HS-5 (cell line): ENCODE results near the gene STYXL1.

Source experiments
- DNase-seq: peaks from one replicate; pipeline ENCODE4 v3.0.0-alpha.2; 2012; ENCODE audit warnings: low read depth

Gene STYXL1

DNA sequence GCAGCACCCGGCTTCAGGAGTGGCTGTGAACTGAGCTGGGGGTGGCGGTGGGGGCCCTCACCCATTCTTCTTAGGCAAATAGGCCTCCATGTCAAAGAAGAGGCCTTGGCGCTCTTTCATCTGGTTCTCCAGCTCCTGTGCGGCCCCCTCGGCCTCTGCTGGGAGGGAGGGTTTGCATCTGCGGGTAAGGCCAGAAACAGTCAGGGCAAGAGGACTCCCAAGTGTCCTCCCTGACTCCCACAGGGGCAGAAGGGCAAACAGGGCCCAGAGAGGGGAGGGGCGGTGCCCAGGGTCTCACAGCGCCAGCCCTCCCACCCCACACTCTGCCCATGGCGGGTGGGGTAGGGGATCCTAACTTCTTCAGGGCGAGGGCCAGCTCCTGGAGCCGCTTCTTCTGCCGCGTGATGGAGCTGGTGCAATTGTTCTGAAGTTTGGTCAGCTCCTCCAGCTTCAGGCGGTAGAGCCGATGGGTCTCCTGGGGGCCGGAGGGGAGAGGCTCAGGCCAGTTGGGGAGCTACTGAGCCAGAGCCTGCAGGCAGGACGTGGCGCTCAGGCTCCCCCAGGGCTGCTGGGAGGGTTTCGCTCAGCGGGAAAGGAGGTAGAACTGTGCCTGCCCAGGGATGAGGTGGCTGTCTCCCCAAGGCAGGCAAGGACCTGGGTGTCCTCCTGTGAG is 55.6 kb downstream of the STYXL1 start:
- DNase-seq, result no peak

DNA sequence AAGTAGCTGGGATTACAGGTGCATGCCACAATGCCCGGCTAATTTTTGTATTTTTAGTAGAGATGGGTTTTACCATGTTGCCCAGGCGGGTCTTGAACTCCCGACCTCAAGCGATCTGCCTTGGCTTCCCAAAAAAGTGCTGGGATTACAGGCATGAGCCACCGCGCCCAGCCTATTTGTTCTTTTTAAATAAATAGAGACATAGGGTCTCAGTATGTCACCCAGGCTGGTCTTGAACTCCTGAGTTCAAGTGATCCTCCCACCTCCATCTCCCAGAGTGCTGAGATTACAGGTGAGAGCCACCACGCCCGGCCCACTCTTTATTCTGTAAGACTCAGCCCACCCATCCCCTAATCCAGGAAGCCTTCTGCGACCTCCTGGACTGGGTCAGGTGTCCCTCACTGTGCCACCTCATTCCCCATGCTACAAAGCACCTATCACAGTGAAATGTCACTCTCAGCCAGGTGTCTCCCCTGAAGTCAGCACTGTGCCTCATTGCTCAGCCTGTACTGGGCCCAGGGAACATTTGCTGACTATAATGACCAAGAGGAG is 56.2 kb downstream of the STYXL1 start:
- no peak for DNase-seq

DNA sequence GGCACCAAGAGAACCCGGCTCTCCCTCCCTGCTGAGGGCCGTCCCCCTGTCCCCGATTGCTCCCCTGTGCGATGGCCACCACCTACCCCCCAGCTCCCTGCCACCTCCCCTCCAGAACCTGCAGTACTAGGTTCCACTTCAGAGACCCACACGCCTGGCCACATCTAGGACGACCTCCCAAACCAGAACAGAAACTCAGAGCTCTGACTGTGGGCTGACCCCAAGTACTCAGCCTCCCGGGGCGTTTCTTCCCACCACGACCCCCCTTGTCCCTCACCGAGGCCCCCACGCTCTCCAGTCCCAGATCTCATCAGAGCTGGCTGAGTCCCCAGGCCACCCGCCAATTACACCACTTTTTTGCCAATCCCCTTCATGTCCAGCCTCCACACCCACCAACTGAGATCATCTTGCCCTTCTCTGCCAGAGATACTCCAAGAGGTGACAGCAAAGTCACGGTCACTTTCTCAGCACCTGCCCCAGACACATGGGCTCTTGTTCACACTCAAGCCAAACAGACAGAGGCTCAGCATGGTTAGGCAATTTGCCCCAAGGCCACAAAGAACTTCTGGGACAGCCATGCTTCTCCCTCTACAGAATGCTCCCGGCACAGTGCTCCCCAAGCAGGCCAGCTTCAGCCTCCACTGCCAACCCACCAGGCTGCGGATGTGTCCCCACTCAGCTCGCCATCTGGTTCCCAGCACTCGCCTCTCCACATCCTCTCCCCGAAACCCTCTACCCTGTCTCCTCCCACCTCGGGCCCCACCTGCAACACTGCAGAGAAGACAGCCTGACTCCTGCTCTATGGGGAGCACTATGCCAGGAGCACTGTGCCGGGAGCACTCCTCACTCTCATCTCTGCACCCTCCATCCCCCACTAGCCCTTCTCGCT is 58.1 kb downstream of the STYXL1 start:
- DNase-seq, result no peak

DNA sequence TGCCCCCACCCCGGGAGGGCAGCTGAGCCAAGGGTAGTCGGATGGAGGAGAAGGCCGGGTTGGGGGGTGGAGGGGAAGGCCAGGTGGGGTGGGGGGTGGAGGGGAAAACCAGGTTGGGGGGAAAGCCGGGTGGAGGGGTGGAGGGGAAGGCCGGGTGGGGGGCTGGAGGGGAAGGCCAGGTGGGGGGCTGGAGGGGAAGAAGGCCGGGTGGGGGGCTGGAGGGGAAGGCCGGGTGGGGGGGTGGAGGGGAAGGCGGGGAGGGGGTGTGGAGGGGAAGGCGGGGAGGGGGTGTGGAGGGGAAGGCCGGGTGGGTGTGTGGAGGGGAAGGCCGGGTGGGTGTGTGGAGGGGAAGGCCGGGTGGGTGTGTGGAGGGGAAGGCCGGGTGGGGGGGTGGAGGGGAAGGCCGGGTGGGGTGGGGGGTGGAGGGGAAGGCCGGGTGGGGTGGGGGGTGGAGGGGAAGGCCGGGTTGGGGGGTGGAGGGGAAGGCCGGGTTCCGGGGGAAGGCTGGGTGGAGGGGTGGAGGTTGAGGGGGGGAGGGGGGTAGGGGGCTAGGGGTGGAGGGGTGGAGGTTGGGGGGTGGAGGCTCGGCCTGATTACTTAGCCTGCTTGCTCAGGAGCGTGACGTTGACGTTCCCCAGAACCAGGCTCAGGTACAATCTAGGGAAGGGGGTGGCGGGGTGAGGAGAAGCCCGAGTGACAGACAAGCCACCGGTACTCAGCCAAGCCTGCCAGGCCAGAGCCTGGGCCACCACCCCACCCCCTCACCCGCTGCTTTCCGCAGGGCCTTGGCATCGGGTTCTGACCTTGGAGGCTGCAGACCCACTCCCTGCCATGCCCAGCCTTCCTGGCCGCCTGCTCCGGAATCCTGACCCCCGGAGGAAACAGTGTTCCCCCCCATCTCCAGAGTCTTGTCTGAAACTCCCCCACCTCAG is 59.0 kb downstream of the STYXL1 start:
- DNase-seq, result no peak

DNA sequence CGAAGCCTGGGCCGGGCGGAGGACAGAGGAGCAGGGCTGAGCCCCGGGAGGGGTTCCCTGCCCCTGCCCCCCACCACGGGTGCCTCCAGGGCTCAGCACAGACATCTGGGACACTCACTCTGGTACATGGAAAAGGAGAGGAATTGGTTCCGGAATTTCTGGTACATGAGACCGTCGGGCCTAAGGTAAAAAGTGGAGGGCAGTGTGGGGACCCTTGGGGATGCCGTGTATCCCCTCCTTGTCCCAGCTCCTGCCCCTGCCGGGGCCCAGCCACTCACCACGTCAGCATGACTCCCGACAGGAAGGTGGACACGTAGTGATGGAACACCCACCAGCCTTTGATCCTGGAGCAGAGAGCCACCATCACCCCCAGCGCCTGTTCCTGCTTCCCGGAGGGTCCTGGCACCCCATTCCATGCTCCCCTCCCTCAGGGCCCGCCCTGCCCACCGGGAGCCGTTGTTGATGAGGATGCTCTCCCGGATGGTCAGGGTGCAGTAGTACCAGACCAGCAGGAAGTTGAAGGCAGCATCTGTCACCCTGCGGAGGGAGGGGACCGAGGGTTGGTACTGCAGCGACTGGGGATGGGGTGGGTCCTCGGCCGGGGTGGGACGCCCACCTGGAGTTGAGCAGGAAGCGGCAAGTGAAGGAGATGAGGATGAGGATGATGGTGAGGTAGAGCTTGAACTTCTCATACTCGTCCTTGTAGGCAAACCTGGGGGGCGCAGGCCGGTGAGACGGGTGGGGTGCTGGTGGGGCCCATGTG is 59.8 kb downstream of the STYXL1 start:
- DNase-seq, result no peak

DNA sequence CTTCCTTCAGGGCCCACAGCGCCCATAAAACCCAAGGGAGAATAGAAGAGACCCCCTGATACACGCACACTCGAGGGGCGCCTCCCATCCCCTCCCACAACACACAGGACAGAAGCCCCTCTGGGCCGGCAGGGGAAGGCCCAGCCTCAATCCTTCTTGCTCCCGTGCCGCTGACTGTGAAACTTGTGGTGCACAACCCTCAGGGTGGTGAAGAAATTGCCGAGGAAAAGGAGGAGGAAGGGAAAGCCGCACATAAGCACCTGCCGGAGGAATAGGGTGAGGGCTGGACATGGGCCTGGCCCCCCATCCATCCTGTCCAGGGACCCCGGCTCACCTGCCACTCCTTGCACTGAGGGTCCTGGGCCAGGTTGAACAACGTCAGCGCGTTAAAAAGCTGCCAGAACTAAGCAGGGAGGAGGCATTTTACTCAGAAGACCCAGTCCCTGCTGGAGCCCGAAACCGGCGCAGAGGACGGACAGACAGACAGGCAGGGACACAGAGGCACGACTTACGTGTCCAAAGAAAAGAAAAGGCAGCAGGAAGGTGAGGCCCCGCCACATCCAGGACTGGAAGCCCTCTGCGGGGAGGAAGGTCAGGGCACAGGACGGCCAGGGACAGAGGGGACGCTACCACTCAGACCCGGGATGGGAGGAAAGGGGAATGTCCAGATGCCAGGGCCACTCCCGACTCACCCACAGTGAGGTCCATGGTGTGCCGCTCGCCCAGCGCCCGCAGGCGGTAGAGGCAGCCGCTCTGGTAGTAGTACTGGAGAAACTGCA is 60.6 kb downstream of the STYXL1 start:
- DNase-seq, result no peak

DNA sequence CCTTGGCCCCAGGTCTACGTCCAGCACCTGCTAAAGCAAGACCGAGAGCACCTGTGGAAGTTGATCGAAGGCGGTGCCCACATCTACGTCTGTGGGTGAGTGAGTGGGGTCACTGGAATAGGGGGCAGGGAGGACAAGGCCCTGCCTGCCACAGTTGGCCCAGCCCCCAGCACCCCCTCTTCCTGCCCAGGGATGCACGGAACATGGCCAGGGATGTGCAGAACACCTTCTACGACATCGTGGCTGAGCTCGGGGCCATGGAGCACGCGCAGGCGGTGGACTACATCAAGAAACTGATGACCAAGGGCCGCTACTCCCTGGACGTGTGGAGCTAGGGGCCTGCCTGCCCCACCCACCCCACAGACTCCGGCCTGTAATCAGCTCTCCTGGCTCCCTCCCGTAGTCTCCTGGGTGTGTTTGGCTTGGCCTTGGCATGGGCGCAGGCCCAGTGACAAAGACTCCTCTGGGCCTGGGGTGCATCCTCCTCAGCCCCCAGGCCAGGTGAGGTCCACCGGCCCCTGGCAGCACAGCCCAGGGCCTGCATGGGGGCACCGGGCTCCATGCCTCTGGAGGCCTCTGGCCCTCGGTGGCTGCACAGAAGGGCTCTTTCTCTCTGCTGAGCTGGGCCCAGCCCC is 61.5 kb downstream of the STYXL1 start:
- no peak for DNase-seq

DNA sequence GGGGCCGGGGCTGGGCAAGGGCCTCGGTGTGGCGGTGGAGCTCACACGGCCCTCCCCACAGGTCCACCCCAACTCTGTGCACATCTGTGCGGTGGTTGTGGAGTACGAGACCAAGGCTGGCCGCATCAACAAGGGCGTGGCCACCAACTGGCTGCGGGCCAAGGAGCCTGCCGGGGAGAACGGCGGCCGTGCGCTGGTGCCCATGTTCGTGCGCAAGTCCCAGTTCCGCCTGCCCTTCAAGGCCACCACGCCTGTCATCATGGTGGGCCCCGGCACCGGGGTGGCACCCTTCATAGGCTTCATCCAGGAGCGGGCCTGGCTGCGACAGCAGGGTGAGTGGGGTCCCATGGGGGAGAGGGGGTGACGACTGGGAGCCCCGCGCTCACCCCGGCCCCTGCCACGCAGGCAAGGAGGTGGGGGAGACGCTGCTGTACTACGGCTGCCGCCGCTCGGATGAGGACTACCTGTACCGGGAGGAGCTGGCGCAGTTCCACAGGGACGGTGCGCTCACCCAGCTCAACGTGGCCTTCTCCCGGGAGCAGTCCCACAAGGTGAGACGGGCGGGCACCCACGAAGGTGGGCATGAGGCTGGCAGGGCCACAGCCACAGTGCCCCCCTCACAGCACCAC is 62.2 kb downstream of the STYXL1 start:
- no peak for DNase-seq

DNA sequence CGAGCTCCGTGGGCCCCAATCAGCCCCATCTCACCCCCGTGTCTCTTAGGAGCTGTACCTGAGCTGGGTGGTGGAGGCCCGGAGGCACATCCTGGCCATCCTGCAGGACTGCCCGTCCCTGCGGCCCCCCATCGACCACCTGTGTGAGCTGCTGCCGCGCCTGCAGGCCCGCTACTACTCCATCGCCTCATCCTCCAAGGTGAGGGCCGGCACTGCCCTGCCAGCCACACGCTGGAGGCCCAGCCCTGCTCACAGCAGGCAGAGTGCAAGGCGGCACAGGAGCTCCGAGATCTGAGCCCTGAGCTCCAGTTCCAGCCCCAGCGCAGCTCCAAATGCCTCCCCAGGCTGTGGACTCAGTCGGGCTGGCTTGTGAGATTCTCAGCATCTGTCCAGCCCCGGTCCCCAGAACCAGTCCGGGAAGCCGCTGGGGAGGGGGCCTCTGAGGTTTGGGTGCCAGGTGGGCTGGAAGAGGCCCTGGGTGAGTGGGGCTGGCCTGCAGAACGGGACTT is 62.7 kb downstream of the STYXL1 start:
- no peak for DNase-seq

DNA sequence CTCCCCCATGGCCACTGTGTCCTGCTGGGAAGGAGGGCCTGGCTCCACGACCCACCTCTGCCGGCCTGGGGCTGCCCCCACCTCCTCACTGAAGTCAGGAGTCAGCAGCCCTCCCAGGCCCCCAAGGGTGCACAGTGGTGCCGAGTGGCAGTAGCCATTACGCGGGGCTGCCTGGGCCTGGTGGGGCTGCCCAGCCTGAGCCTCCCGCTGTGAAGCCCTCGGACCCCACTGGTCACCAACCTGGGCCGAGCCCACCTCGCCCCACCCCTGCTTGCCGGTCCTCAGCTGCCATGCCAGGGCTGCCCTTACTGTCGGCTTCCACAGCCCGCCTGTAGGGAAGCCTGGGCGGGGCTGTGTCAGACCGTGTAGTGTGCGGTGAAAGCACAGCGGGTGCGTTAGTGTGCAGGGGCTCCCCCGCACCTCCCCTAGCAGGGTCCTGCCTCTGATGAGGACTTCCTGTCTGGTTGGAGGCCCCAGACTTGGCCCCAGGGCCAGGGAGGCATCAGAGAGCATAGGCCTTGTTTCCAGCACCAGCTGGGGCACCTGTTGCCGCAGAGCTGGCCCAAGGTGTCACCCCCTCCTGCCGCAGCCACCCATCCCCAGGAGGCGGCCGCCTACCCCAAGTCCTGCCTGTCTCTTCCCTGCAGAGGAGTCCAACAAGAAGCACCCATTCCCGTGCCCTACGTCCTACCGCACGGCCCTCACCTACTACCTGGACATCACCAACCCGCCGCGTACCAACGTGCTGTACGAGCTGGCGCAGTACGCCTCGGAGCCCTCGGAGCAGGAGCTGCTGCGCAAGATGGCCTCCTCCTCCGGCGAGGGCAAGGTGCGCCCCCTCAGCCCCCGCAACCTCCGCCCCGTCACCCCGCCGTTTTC is 63.4 kb downstream of the STYXL1 start:
- no peak for DNase-seq

DNA sequence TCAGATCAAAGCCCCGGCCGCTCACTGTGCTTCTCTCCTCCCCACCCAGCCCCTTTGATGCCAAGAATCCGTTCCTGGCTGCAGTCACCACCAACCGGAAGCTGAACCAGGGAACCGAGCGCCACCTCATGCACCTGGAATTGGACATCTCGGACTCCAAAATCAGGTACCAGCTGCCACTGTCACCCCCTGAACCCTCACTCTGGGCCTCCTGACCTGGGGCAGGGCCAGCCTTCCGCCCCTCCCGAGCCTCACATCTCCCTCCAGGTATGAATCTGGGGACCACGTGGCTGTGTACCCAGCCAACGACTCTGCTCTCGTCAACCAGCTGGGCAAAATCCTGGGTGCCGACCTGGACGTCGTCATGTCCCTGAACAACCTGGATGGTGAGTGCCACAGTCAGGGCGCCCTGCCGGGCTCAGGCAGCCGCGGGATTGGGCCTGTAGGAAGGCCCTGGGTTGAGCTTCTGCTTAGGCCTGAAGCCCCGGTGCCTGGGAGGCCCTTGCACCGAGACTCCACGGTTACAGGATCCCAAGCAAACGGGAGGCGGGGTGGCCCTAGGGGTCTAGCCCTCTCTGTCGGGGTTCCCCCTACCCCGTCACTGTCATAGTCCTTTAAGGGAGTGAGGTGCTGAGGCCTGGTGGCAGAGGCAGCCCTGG is 64.2 kb downstream of the STYXL1 start:
- DNase-seq, result no peak

DNA sequence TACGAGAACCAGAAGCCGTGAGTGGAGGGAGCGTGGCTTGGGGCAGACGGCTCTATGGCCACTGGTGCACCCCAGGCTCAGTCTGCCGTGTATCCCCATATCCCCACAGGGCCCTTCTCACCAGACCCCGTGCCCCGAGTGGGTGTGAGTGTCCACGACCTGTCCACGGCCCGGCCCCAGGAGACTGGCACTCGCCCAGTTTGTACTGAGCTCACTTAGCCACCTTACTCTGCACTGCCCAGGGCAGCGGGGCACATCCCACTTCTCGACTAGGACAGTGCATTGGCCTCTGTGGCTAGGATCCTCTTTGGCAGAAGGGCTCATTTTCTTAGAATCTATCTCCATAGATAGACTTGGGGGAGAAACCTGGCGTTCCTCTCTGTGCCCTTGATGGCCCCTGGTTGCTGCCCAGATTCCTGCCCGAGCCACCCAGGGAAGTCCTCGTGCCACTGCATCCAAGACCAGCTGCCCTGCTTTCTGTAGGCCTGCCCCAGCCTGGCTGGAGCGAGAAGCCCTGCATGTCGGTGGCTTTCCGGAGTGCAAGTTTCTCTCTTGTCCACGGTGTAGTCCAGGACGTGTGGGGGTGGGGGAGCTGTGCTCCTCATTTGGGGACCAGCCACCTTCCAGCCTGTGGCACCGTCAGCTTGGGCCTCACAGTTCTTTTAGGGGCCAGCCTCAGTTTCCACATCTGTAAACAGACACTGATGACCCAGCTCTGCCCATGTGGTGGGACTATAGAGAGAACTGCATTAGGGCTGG is 65.3 kb downstream of the STYXL1 start:
- no peak for DNase-seq

DNA sequence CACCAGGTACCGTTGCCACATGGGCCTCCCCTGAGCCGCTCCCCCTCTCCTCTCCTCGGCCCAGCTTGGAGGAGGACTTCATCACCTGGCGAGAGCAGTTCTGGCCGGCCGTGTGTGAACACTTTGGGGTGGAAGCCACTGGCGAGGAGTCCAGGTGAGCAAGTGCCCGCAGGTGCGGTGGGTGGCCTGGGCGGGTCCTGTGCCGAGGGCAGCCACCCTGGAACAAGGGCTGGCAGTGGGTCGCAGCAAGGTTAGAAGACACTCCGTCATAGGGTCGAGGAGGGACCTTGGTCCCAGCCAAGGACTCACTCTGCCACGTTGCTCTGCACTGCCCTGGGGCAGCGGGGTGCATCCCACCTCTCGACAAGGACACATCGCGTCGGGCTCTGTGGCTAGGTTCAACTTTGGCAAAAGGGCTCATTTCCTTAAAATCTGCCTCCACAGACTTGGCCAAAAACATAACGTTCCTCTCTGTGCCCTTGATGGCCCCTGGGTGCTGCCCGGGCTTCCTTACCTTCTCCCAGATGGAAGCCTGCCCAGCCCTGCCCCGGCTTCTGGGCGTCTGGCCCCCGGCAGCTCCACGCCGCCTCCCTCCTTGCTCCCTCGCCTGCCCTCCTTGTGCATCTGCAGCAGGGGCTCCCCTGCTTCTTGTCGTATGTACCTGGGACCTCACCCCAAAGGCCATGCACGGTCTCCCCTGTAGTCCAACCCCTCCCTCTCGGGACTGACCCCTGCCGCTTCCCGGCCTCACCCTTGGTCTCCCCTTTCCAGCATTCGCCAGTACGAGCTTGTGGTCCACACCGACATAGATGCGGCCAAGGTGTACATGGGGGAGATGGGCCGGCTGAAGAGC is 66.1 kb downstream of the STYXL1 start:
- DNase-seq, result no peak

DNA sequence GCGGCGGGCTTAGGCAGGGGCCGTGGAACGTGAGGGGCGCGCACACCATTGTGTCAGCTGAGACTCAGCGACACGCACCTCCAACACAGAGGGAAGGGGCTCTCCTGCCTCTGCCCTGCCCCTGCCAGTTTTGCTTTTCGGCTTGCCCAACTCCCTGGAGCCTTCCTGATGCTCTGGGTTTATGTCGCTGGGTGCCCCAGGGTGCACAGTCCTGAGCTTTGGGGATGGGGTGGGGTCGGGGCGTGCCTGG is 66.7 kb downstream of the STYXL1 start:
- no peak for DNase-seq

DNA sequence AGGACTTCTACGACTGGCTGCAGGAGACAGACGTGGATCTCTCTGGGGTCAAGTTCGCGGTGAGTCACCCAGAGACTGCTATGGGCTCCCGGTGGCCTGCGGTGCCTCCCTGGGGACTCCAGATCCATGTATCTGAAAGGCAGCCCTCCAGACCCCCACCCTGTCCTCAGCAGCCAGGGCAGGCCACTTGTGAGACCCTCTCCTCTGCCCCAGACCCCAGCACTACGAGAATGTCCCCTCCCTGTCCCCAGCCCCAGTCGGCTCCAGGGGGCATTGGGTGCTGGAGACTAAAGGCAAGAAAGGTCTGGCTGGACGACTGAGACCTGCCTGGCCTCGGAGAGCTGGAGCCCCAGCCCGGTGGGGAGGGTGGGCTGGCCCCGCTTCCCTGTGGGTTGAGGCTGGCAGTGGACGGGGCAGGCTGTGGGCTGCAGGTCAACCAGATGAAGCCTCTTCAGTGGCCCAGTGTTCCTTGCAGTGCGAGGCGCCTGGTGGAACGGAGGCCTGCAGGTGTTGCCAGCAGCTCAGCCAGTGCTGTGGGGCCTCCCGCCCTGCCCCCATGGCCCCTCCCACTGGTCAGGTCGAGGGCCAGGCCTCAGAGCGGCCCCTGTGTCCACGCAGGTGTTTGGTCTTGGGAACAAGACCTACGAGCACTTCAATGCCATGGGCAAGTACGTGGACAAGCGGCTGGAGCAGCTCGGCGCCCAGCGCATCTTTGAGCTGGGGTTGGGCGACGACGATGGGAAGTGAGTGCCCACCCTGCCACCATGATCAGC is 67.2 kb downstream of the STYXL1 start:
- DNase-seq, result no peak
